ENCODE results near the gene SLC2A9. TPM values are rescaled to one million over a fixed set of nuclear protein-coding genes. Genes with fewer than 3 reads are reported as not detected.

Gene SLC2A9
- total RNA-seq, 1 donor from 2014 or later: 25.2 TPM

DNA sequence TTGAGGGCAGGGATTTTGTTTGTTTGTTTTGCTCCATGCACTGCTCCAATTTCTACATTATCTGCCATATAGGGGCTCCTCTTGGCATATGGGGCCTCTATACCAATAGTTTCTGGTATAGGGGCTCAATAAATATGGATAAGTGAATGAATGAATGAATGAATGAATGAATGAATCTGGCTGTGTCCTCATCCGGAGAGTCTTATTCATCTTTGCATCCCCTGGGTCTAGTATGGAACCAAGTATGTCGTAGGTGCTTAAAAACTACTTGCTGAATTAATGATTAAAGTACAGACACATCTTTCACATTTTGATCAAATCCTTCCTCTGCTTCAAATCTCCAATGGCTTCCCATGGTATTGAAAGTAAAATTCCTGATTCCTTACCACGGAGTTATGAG lies 159.7 kb downstream of the SLC2A9 start:
- Histone ChIP-seq H3K4me1 (no peaks in the 10 kb centered on the region), H3K9me3 (peaks cover under 1% of the 10 kb centered on the region), H3K27me3 (ENCODE audit: low read depth) (no peaks in the 10 kb centered on the region), H3K36me3 (no peaks in the 10 kb centered on the region), H3K27ac (no peak overlapping the region), H3K4me3 (no peak overlapping the region)
- intact Hi-C loops (cut with DNase I): no loop called here
- ATAC-seq: no peak
- TF ChIP-seq, protein P1, sequence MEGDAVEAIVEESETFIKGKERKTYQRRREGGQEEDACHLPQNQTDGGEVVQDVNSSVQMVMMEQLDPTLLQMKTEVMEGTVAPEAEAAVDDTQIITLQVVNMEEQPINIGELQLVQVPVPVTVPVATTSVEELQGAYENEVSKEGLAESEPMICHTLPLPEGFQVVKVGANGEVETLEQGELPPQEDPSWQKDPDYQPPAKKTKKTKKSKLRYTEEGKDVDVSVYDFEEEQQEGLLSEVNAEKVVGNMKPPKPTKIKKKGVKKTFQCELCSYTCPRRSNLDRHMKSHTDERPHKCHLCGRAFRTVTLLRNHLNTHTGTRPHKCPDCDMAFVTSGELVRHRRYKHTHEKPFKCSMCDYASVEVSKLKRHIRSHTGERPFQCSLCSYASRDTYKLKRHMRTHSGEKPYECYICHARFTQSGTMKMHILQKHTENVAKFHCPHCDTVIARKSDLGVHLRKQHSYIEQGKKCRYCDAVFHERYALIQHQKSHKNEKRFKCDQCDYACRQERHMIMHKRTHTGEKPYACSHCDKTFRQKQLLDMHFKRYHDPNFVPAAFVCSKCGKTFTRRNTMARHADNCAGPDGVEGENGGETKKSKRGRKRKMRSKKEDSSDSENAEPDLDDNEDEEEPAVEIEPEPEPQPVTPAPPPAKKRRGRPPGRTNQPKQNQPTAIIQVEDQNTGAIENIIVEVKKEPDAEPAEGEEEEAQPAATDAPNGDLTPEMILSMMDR (IDR thresholded peaks at IDR 0.05): no peak
- DNase-seq: no peak

DNA sequence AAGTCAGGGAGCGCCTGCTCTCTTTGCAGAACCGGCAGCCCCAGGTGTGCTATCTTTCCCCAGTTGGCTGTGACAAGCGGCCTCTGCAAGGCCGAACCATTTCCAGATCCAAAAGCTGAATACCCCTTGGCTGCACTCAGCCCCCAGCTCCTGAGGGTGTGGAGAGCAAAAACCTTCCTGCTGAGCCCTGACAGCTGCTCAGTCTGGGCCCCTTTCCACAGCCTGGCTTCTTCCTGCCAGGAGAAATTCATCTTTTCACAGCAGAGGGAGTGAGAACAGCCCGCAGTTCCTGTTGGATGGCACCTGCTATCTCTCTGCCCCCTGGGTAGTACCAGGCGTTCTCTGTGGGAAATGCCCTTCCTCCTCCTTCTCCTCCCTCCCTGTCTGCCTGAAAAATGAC lies 161.5 kb downstream of the SLC2A9 start:
- H3K4me1 ChIP-seq: no peaks in the 10 kb centered on the region
- no peak for ATAC-seq
- peaks cover 9% of the 10 kb centered on the region for H3K9me3 ChIP-seq
- H3K27me3 ChIP-seq (ENCODE audit: low read depth): no peaks in the 10 kb centered on the region
- TF ChIP-seq, protein P1 (IDR thresholded peaks at IDR 0.05): no peak
- no peak for DNase-seq
- intact Hi-C loops (cut with DNase I): no loop called here
- H3K36me3 ChIP-seq: no peaks in the 10 kb centered on the region
- H3K27ac ChIP-seq: no peak overlapping the region
- H3K4me3 ChIP-seq: no peak overlapping the region

DNA sequence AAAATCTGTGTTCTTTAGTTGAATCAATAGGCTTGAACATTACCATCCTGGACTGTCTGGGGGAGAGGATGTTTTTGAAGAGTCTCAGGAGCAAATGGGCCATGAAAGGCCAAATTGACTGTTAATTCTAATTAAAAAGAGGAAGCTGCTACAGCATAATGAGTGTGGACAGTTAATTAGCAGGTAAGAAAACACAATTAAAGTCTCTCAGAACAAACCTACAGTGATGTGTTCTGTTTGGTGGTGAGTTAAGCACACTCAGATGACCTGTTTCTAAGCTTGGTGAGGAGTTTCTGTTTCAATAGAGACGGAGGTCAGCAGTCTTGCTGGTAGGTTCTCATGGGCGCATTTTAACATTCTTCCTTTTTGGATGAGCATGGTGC lies 171.8 kb downstream of the SLC2A9 start:
- DNase-seq: no peak
- Histone ChIP-seq H3K36me3 (no peaks in the 10 kb centered on the region), H3K9me3 (no peaks in the 10 kb centered on the region), H3K4me1 (no peaks in the 10 kb centered on the region), H3K27ac (no peak overlapping the region), H3K4me3 (no peak overlapping the region), H3K27me3 (ENCODE audit: low read depth) (no peaks in the 10 kb centered on the region)
- intact Hi-C loops (cut with DNase I): no loop called here
- ATAC-seq: peak in 1 of 2 donors; percentile 9
- TF ChIP-seq, protein P1 (IDR thresholded peaks at IDR 0.05): no peak

DNA sequence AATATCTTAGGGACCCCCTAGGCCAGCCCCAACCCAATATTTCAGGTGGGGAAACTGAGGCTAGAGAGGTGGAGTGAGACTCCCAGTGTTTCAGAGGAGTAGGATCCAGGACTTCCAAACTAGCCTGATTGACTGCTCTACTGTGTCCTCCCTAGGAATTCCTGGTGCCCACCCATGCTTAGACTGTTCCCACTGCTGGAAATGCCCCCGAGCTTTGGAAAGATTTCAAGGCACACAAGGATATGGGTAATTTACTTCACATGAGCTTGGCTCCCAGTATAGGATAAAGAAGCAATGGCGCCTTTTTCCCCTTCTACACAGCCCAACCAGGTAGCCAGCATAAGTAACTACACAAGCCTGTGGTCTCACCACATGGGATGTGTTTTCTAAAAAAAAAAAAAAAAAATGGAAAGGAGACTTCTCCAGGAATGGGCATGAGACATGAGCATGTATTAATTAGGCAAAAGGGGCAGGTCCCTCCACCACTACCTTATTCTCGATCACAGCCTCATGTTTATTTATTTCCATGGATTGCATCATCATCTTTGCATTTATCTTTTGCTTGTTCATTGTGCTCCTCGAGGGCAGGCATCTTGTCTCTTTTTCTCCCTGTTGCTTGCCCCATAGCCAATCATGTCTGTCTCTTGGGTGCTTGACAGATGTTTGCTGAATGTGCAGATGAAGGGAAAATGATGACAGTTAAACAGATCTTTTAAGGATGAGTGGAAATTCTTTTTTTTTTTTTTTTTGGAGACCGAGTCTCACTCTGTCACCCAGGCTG lies 173.1 kb downstream of the SLC2A9 start:
- no peak overlapping the region for H3K4me3 ChIP-seq
- no peak for ATAC-seq
- DNase-seq: no peak
- H3K9me3 ChIP-seq: no peaks in the 10 kb centered on the region
- H3K27me3 ChIP-seq (ENCODE audit: low read depth): no peaks in the 10 kb centered on the region
- H3K4me1 ChIP-seq: no peaks in the 10 kb centered on the region
- no peaks in the 10 kb centered on the region for H3K36me3 ChIP-seq
- H3K27ac ChIP-seq: no peak overlapping the region
- intact Hi-C loops (cut with DNase I): no loop called here
- TF ChIP-seq, protein P1 (IDR thresholded peaks at IDR 0.05): no peak

DNA sequence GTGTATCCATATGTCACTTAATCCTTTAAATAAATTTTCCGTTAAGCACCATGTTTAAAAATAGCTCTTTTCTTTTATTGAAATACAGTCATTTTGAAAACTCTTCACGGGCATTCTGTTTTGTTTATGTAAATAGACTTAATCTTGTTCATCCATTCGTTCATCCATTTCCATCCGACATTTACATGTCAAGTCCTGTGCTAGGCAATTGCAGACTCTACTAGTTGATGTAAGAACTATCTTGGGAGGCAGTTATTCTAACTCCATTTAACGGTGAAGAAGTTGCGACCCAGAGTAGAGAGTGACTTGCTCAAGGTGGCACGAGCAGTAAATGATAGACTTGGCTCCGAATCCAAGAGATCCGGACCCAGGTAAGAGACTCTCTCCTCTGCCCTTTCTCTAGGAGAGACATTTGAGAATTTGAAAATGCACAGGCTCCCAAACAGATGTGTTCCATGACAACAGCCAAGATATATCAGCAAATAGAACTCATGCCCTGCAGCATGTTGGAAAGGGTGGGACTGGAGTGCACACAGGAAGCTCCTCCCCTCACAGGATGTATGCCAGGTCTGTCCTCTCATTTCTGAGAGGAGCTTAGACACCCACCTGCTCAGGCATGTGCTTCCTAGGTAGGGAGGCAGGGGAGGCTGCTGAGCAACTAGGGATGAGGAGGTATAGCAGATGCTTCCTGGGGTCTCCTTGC lies 175.4 kb downstream of the SLC2A9 start:
- H3K27ac ChIP-seq: no peak overlapping the region
- no peaks in the 10 kb centered on the region for H3K4me1 ChIP-seq
- no peak overlapping the region for H3K4me3 ChIP-seq
- intact Hi-C loops (cut with DNase I): no loop called here
- DNase-seq (no peak), ATAC-seq (no peak)
- H3K27me3 ChIP-seq (ENCODE audit: low read depth): no peaks in the 10 kb centered on the region
- no peaks in the 10 kb centered on the region for H3K9me3 ChIP-seq
- H3K36me3 ChIP-seq: no peaks in the 10 kb centered on the region
- TF ChIP-seq, protein P1 (IDR thresholded peaks at IDR 0.05): no peak

Data from lower lobe of right lung (tissue), 2 donors.